H1 (cell line): ENCODE results near the gene GNLY. TPM values are rescaled to one million over a fixed set of nuclear protein-coding genes. Genes with fewer than 3 reads are reported as not detected.

Source experiments
- CTCF ChIA-PET: fragments of 300-600 bp; sonication (Branson Sonifier 250); formaldehyde crosslinking; loops from one replicate; lab custom pipeline; 2021; ENCODE audit not compliant: partially characterized antibody; lab: Charles Lee
- POLR2A ChIA-PET: fragments of 300-600 bp; sonication (Branson Sonifier 250); formaldehyde crosslinking; loops from one replicate; lab custom pipeline; 2021; ENCODE audit warnings: inconsistent platforms; ENCODE audit not compliant: partially characterized antibody; lab: Charles Lee
- DNase-seq, 2 experiments: peaks; one replicate each; pipeline versions ENCODE4 v3.0.0 to v3.0.0-alpha.2; 2010 to 2022; ENCODE audit warnings: low spot score in 2 of 2, low read depth in 1 of 2, mixed read lengths in 1 of 2
- FAIRE-seq: peaks from 2 replicates; lab custom pipeline; 2011; peaks lifted over from hg19 to GRCh38; lab: Jason Lieb, UNC
- H2AFZ ChIP-seq: 2 replicates; pipeline ENCODE4 v1.8.1; 2012; ENCODE audit warnings: low read length, inconsistent platforms
- H2AK5ac ChIP-seq: 2 replicates; pipeline ENCODE4 v1.6.1; 2013; ENCODE audit warnings: low read depth, low read length
- H2BK120ac ChIP-seq: replicated peaks from 2 replicates; pipeline ENCODE3; 2013; ENCODE audit warnings: low read depth, low read length, inconsistent platforms
- H2BK12ac ChIP-seq: 2 replicates; pipeline ENCODE4 v1.6.1; 2013; ENCODE audit warnings: low read depth, low read length
- H2BK15ac ChIP-seq: 2 replicates; pipeline ENCODE4 v1.6.1; 2013; ENCODE audit warnings: low read length
- H2BK20ac ChIP-seq: 2 replicates; pipeline ENCODE4 v1.6.1; 2013; ENCODE audit warnings: low read length
- H2BK5ac ChIP-seq: 2 replicates; pipeline ENCODE4 v1.6.1; 2013; ENCODE audit warnings: low read depth, low read length
- H3K14ac ChIP-seq: 2 replicates; pipeline ENCODE4 v1.6.1; 2013; ENCODE audit warnings: inconsistent platforms; ENCODE audit not compliant: insufficient read length
- H3K18ac ChIP-seq: 2 replicates; pipeline ENCODE4 v1.6.1; 2013; ENCODE audit warnings: low read length; ENCODE audit errors: extremely low read depth
- H3K23ac ChIP-seq: 2 replicates; pipeline ENCODE4 v1.6.1; 2013; ENCODE audit warnings: inconsistent platforms; ENCODE audit not compliant: insufficient read length
- H3K23me2 ChIP-seq: 2 replicates; pipeline ENCODE4 v1.6.1; 2013; ENCODE audit warnings: low read depth, low read length
- H3K27ac ChIP-seq: 2 replicates; pipeline ENCODE4 v1.6.1; 2011; ENCODE audit warnings: low read depth, low read length, inconsistent platforms
- H3K27me3 ChIP-seq, 4 experiments: replicated peaks in 1 of 4; 1 replicate in 1 of 4; 2 replicates in 3 of 4; pipeline versions ENCODE4 v1.6.1 to v1.8.1; 2011 to 2013; ENCODE audit warnings: low read length in 3 of 4, mild to moderate bottlenecking in 3 of 4, inconsistent platforms in 2 of 4, mixed read lengths in 2 of 4, moderate library complexity in 1 of 4; ENCODE audit not compliant: control insufficient read depth in 3 of 4, insufficient read depth in 3 of 4; ENCODE audit errors: extremely low read depth in 1 of 4
- H3K36me3 ChIP-seq, 4 experiments: 2 replicates each; pipeline versions ENCODE4 v1.6.1 to v1.8.1; 2011 to 2013; ENCODE audit warnings: mild to moderate bottlenecking in 4 of 4, low read length in 3 of 4, moderate library complexity in 2 of 4, control low read depth in 1 of 4, inconsistent platforms in 1 of 4; ENCODE audit not compliant: insufficient read depth in 4 of 4, control insufficient read depth in 2 of 4
- H3K4ac ChIP-seq: replicated peaks from 2 replicates; pipeline ENCODE3; 2013; ENCODE audit warnings: low read length, low read depth, mixed read lengths, inconsistent platforms; ENCODE audit not compliant: insufficient read length
- H3K4me1 ChIP-seq, 4 experiments: replicated peaks in 1 of 4; 1 replicate in 1 of 4; 2 replicates in 3 of 4; pipeline versions ENCODE4 v1.6.1 to v1.8.1; 2011 to 2013; ENCODE audit warnings: low read length in 3 of 4, inconsistent platforms in 2 of 4, mixed read lengths in 1 of 4; ENCODE audit not compliant: insufficient read depth in 4 of 4, control insufficient read depth in 3 of 4
- H3K4me2 ChIP-seq, 2 experiments: 2 replicates each; pipeline versions ENCODE4 v1.6.1 to v1.8.1; 2011 to 2013; ENCODE audit warnings: low read depth in 2 of 2, low read length in 2 of 2, control low read depth in 1 of 2, inconsistent platforms in 1 of 2, mild to moderate bottlenecking in 1 of 2; ENCODE audit not compliant: insufficient read depth in 1 of 2
- H3K4me3 ChIP-seq, 4 experiments: fragments of 200-600, 300-600 bp in 1 of 4; sonication (generic), shearing (Covaris generic), sonication (Bioruptor Twin) in 1 of 4; 2 replicates each; pipeline versions ENCODE4 v1.5.1 to v1.8.1; 2011 to 2016; ENCODE audit warnings: low read length in 4 of 4, low read depth in 3 of 4, control low read depth in 2 of 4, inconsistent platforms in 2 of 4, mild to moderate bottlenecking in 2 of 4, mixed read lengths in 1 of 4, moderate library complexity in 1 of 4; ENCODE audit not compliant: insufficient read depth in 2 of 4; ENCODE audit errors: extremely low read depth in 1 of 4
- H3K56ac ChIP-seq: replicated peaks from 2 replicates; pipeline ENCODE3; 2013; ENCODE audit warnings: low read depth, mild to moderate bottlenecking, mixed read lengths, low read length, inconsistent platforms; ENCODE audit not compliant: insufficient read length
- H3K79me1 ChIP-seq: 2 replicates; pipeline ENCODE4 v1.6.1; 2013; ENCODE audit warnings: low read depth, low read length, control low read depth
- H3K79me2 ChIP-seq, 2 experiments: 2 replicates each; pipeline versions ENCODE4 v1.6.1 to v1.8.1; 2012 to 2013; ENCODE audit warnings: low read length in 2 of 2, mild to moderate bottlenecking in 2 of 2, inconsistent platforms in 1 of 2; ENCODE audit not compliant: insufficient read depth in 2 of 2, control insufficient read depth in 1 of 2
- H3K9ac ChIP-seq, 4 experiments: replicated peaks in 1 of 4; 1 replicate in 1 of 4; 2 replicates in 3 of 4; pipeline versions ENCODE4 v1.6.1 to v1.8.1; 2011 to 2013; ENCODE audit warnings: low read depth in 3 of 4, low read length in 3 of 4, control low read depth in 2 of 4, mild to moderate bottlenecking in 2 of 4, moderate library complexity in 2 of 4, inconsistent platforms in 1 of 4; ENCODE audit errors: extremely low read depth in 1 of 4
- H3K9me3 ChIP-seq, 2 experiments: 2 replicates each; pipeline versions ENCODE4 v1.6.1 to v1.8.1; 2012 to 2013; ENCODE audit warnings: mild to moderate bottlenecking in 2 of 2, moderate library complexity in 2 of 2, control low read depth in 1 of 2, inconsistent platforms in 1 of 2, low read depth in 1 of 2, low read length in 1 of 2, mixed read lengths in 1 of 2; ENCODE audit not compliant: insufficient read depth in 2 of 2
- H4K20me1 ChIP-seq, 2 experiments: replicated peaks in 1 of 2; 2 replicates each; pipeline versions ENCODE3 to v1.8.1; 2011 to 2013; ENCODE audit warnings: inconsistent platforms in 2 of 2, low read length in 2 of 2, mild to moderate bottlenecking in 1 of 2; ENCODE audit not compliant: insufficient read depth in 2 of 2, control insufficient read depth in 1 of 2
- H4K5ac ChIP-seq: 2 replicates; pipeline ENCODE4 v1.6.1; 2013; ENCODE audit warnings: low read length, low read depth, mixed read lengths, inconsistent platforms; ENCODE audit not compliant: insufficient read length
- H4K8ac ChIP-seq: 2 replicates; pipeline ENCODE4 v1.8.0; 2013; ENCODE audit warnings: mild to moderate bottlenecking, moderate library complexity, low read length, inconsistent platforms; ENCODE audit not compliant: insufficient read depth; ENCODE audit errors: extremely low read depth
- H4K91ac ChIP-seq: replicated peaks from 2 replicates; pipeline ENCODE3; 2013; ENCODE audit warnings: low read length, mixed read lengths, inconsistent platforms; ENCODE audit not compliant: insufficient read length
- SUZ12 ChIP-seq: fragments of 200-600 bp; sonication (generic); IDR thresholded peaks from 2 replicates; pipeline ENCODE4 v1.6.1; 2012; ENCODE audit warnings: mild to moderate bottlenecking, inconsistent platforms, low read length, moderate library complexity, mixed read lengths
- WGBS, 2 experiments: shearing (Covaris generic) in 1 of 2; methylation state at CpG; one replicate each; pipeline versions ENCODE4 v1.1.6 to v1.1.7; 2013 to 2015; ENCODE audit warnings: low lambda C conversion rate in 2 of 2, mixed read lengths in 2 of 2, inconsistent platforms in 1 of 2, low coverage in 1 of 2, missing lambda C conversion rate in 1 of 2; ENCODE audit not compliant: insufficient replicate concordance in 2 of 2, insufficient coverage in 1 of 2, insufficient read length in 1 of 2; ENCODE audit errors: extremely low coverage in 1 of 2, missing lambda C conversion rate in 1 of 2; 5-methylcytosine and 5-hydroxymethylcytosine counted together
- polyA plus RNA-seq, 7 experiments: library from polyadenylated mRNA; depleted of rRNA in 3 of 7; stranded (reverse) in 5 of 7; unstranded in 2 of 7; fragments of >200 nt in 5 of 7; fragments of 200-250 nt in 2 of 7; gene quantifications; 1 replicate in 5 of 7; 2 replicates in 1 of 7; 4 replicates in 1 of 7; pipeline versions ENCODE4 v1.2.1 to v1.2.3, GENCODE V29; 2011 to 2013; ENCODE audit warnings: missing spikeins in 2 of 7, mixed read lengths in 2 of 7
- total RNA-seq: library from RNA; stranded (reverse); fragmentation: NEBNext Ultra II Directional; extraction: Animal tissue kit (Norgen Biotek cat#: 25700); gene quantifications from 2 replicates; pipeline ENCODE4 v1.2.1, GENCODE V29; 2021

Gene GNLY
- total and polyA plus RNA-seq, 2 of the 8 experiments (the other 6 are each of a cell fraction or from before 2014, with no cell fraction given), result 0.03 TPM; not detected in 1

DNA sequence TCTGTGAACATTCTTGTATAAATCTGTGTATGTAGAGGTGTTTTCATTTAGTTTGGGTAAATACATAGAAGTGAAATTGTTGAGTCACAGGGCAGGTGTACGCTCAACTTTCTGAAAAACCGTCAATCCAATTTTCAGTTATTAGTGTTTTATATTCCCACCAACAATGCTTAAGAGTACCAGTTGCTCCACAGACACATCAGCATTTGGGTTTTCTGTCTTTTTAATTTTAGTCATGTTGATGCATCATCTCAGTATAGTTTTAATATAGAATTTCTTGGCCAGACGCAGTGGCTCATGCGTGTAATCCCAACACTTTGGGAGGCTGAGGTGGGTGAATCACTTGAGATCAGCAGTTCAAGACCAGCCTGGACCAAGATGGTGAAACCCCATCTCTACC, 3.2 kb upstream of the GNLY start:
- no peak overlapping the region for H4K8ac ChIP-seq
- no peak overlapping the region for H2BK15ac ChIP-seq
- H2BK20ac ChIP-seq, result no peak overlapping the region
- POLR2A ChIA-PET, result no interaction called here
- H3K18ac ChIP-seq, result no peak overlapping the region
- TF ChIP-seq SUZ12, result no peak
- 95% methylated on average over 4 of the region's 4 CpGs; no CpG with 5 or more reads in 1 of the 2 experiments for WGBS, 2 experiments
- no peaks in the 10 kb centered on the region for H3K79me2 ChIP-seq
- no peaks in the 10 kb centered on the region for H3K9me3 ChIP-seq
- no peak for DNase-seq
- CTCF ChIA-PET, result interaction anchor here (1.0 to 6.1 kb wide), 2 partner anchors 15 to 41 kb away, joined by 4 to 36 read pairs; no protein-coding TSS in a partner anchor
- no peak overlapping the region for H3K14ac ChIP-seq
- no peak overlapping the region for H3K9ac ChIP-seq
- no peak overlapping the region for H2AK5ac ChIP-seq
- no peak overlapping the region for H4K91ac ChIP-seq
- FAIRE-seq, result no peak
- no peak overlapping the region for H2BK5ac ChIP-seq
- no peak overlapping the region for H3K56ac ChIP-seq
- H3K4me2 ChIP-seq, result no peak overlapping the region
- no peak overlapping the region for H2BK12ac ChIP-seq
- H3K79me1 ChIP-seq, result no peaks in the 10 kb centered on the region
- H4K5ac ChIP-seq, result no peak overlapping the region
- H3K23ac ChIP-seq, result no peak overlapping the region
- H2AFZ ChIP-seq, result no peak overlapping the region
- no peaks in the 10 kb centered on the region for H3K27me3 ChIP-seq
- H3K4ac ChIP-seq, result no peak overlapping the region
- H3K4me3 ChIP-seq, result no peak overlapping the region
- no peaks in the 10 kb centered on the region for H3K36me3 ChIP-seq
- H3K23me2 ChIP-seq, result no peaks in the 10 kb centered on the region
- H4K20me1 ChIP-seq, result no peaks in the 10 kb centered on the region
- H3K27ac ChIP-seq, result no peak overlapping the region
- no peaks in the 10 kb centered on the region for H3K4me1 ChIP-seq
- H2BK120ac ChIP-seq, result no peak overlapping the region
